GM12878 (cell line): ENCODE data around the gene CA5A. TPM values are rescaled to one million over a fixed set of nuclear protein-coding genes. Genes with fewer than 3 reads are reported as not detected.

Source experiments
- CHD2 ChIP-seq: IDR thresholded peaks from 2 replicates; pipeline ENCODE4 v1.6.1; 2011; ENCODE audit warnings: low read depth, low read length, improper control_type of control experiment, borderline replicate concordance
- NFYB ChIP-seq: IDR thresholded peaks from 2 replicates; pipeline ENCODE4 v1.6.1; 2011; ENCODE audit warnings: low read depth, mild to moderate bottlenecking, low read length, improper control_type of control experiment, moderate library complexity; ENCODE audit not compliant: insufficient read depth
- SIN3A ChIP-seq: IDR thresholded peaks from 2 replicates; pipeline ENCODE4 v1.6.1; 2012; ENCODE audit warnings: low read depth, low read length, improper control_type of control experiment
- YBX1 ChIP-seq: fragments of 450-650 bp; IDR thresholded peaks from 2 replicates; pipeline ENCODE4 v1.6.1; 2016; ENCODE audit warnings: antibody characterized with exemption
- YY1 ChIP-seq: IDR thresholded peaks from 2 replicates; pipeline ENCODE4 v1.6.1; 2011; ENCODE audit warnings: low read depth, mild to moderate bottlenecking, low read length
- ZNF384 ChIP-seq: IDR thresholded peaks from 2 replicates; pipeline ENCODE4 v1.6.1; 2012; ENCODE audit warnings: low read depth, mild to moderate bottlenecking, low read length, improper control_type of control experiment, borderline replicate concordance
- ZNF622 ChIP-seq: fragments of 450-650 bp; IDR thresholded peaks from 2 replicates; pipeline ENCODE4 v1.6.1; 2017; ENCODE audit warnings: mild to moderate bottlenecking, inconsistent platforms
- polyA plus RNA-seq, 11 experiments: library from polyadenylated mRNA; depleted of rRNA in 4 of 11; unstranded in 6 of 11; stranded (reverse) in 5 of 11; fragments of >200 nt; fragmentation: Nextera tagmentation in 4 of 11; fragmentation: Illumina TruSeq in 1 of 11; extraction: Ambion mirVana in 4 of 11; extraction: Trizol in 1 of 11; gene quantifications; 1 replicate in 1 of 11; 2 replicates in 10 of 11; pipeline versions ENCODE4 v1.2.1 to v1.2.3, GENCODE V29; 2011 to 2016; ENCODE audit warnings: inconsistent platforms in 2 of 11, missing spikeins in 2 of 11, low read depth in 1 of 11
- total RNA-seq, 4 experiments: library from RNA; depleted of rRNA in 3 of 4; stranded (reverse); fragments of >200 nt in 3 of 4; fragmentation: Illumina TruSeq in 1 of 4; extraction: Trizol in 1 of 4; gene quantifications; 2 replicates each; pipeline versions ENCODE4 v1.2.1 to v1.2.3, GENCODE V29; 2013 to 2021
- TF ChIP-seq, protein P1 (sequence below): fragments of 450-650 bp; IDR thresholded peaks from 2 replicates; pipeline ENCODE4 v1.6.1; 2017; ENCODE audit warnings: mild to moderate bottlenecking, moderate library complexity
- TF ChIP-seq, protein P2 (sequence below): fragments of 450-650 bp; IDR thresholded peaks from 2 replicates; pipeline ENCODE4 v1.6.1; 2018; ENCODE audit warnings: mild to moderate bottlenecking, low read depth, moderate library complexity; ENCODE audit not compliant: partially characterized antibody

The CA5A gene
- total and polyA plus RNA-seq, 10 of the 15 experiments (the other 5 are each of a cell fraction or from before 2014, with no cell fraction given): not detected

DNA sequence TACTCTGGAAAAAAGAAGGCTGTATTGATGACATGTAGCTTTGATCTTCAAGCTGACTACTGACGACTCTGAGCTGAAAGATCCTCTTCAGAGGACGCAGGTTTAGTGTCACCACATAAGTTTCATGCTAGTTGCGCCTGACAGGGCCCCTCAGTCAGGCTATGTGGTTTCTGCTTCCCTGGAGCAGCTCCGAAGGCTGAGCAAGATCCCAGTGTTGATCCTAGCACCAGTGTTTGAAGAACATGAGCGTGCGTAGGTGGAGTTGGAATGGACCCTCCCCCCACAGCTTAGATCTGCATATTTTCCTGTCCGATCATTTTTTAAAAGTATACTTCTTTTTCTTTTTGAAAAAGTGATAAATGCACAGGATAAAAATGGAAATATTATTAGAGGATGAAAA, 32.2 kb upstream of the CA5A start (continued):
- TF ChIP-seq, protein P1, sequence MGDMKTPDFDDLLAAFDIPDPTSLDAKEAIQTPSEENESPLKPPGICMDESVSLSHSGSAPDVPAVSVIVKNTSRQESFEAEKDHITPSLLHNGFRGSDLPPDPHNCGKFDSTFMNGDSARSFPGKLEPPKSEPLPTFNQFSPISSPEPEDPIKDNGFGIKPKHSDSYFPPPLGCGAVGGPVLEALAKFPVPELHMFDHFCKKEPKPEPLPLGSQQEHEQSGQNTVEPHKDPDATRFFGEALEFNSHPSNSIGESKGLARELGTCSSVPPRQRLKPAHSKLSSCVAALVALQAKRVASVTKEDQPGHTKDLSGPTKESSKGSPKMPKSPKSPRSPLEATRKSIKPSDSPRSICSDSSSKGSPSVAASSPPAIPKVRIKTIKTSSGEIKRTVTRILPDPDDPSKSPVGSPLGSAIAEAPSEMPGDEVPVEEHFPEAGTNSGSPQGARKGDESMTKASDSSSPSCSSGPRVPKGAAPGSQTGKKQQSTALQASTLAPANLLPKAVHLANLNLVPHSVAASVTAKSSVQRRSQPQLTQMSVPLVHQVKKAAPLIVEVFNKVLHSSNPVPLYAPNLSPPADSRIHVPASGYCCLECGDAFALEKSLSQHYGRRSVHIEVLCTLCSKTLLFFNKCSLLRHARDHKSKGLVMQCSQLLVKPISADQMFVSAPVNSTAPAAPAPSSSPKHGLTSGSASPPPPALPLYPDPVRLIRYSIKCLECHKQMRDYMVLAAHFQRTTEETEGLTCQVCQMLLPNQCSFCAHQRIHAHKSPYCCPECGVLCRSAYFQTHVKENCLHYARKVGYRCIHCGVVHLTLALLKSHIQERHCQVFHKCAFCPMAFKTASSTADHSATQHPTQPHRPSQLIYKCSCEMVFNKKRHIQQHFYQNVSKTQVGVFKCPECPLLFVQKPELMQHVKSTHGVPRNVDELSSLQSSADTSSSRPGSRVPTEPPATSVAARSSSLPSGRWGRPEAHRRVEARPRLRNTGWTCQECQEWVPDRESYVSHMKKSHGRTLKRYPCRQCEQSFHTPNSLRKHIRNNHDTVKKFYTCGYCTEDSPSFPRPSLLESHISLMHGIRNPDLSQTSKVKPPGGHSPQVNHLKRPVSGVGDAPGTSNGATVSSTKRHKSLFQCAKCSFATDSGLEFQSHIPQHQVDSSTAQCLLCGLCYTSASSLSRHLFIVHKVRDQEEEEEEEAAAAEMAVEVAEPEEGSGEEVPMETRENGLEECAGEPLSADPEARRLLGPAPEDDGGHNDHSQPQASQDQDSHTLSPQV: no peak
- TF ChIP-seq, protein P2, sequence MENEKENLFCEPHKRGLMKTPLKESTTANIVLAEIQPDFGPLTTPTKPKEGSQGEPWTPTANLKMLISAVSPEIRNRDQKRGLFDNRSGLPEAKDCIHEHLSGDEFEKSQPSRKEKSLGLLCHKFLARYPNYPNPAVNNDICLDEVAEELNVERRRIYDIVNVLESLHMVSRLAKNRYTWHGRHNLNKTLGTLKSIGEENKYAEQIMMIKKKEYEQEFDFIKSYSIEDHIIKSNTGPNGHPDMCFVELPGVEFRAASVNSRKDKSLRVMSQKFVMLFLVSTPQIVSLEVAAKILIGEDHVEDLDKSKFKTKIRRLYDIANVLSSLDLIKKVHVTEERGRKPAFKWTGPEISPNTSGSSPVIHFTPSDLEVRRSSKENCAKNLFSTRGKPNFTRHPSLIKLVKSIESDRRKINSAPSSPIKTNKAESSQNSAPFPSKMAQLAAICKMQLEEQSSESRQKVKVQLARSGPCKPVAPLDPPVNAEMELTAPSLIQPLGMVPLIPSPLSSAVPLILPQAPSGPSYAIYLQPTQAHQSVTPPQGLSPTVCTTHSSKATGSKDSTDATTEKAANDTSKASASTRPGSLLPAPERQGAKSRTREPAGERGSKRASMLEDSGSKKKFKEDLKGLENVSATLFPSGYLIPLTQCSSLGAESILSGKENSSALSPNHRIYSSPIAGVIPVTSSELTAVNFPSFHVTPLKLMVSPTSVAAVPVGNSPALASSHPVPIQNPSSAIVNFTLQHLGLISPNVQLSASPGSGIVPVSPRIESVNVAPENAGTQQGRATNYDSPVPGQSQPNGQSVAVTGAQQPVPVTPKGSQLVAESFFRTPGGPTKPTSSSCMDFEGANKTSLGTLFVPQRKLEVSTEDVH: no peak
- TF ChIP-seq SIN3A: no peak
- TF ChIP-seq ZNF622: no peak
- TF ChIP-seq NFYB: no peak
- no peak for TF ChIP-seq ZNF384
- no peak for TF ChIP-seq CHD2
- no peak for TF ChIP-seq YY1
- no peak for TF ChIP-seq YBX1
